PC-9 (cell line): Measurements from ENCODE around the gene OSBPL8.

Experiments used
- EZH2 ChIP-seq: fragments of 200-600 bp; sonication (generic); IDR thresholded peaks from 2 replicates; pipeline ENCODE4 v1.8.0; 2017; ENCODE audit warnings: antibody characterized with exemption, low read depth
- TF ChIP-seq, protein P1 (sequence below): fragments of 200-600 bp; sonication (generic); conservative IDR thresholded peaks from 2 replicates; pipeline ENCODE4 v1.6.1; 2017; ENCODE audit warnings: mixed run types, antibody characterized with exemption, mild to moderate bottlenecking, moderate library complexity

GRCh38 chr12:76555797-76556196, 3.8 kb downstream of the OSBPL8 start:
- TF ChIP-seq, protein P1, sequence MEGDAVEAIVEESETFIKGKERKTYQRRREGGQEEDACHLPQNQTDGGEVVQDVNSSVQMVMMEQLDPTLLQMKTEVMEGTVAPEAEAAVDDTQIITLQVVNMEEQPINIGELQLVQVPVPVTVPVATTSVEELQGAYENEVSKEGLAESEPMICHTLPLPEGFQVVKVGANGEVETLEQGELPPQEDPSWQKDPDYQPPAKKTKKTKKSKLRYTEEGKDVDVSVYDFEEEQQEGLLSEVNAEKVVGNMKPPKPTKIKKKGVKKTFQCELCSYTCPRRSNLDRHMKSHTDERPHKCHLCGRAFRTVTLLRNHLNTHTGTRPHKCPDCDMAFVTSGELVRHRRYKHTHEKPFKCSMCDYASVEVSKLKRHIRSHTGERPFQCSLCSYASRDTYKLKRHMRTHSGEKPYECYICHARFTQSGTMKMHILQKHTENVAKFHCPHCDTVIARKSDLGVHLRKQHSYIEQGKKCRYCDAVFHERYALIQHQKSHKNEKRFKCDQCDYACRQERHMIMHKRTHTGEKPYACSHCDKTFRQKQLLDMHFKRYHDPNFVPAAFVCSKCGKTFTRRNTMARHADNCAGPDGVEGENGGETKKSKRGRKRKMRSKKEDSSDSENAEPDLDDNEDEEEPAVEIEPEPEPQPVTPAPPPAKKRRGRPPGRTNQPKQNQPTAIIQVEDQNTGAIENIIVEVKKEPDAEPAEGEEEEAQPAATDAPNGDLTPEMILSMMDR: no peak
- no peak for TF ChIP-seq EZH2
